K562 (cell line): ENCODE data around the gene P4HTM. TPM values are rescaled to one million over a fixed set of nuclear protein-coding genes. Genes with fewer than 3 reads are reported as not detected.

ENCODE experiments used
- CREBBP ChIP-seq: IDR thresholded peaks from one replicate; pipeline ENCODE4 v1.6.1; 2012; ENCODE audit warnings: low read depth, mild to moderate bottlenecking, control low read depth, inconsistent platforms, low read length
- KAT2B ChIP-seq: IDR thresholded peaks from one replicate; pipeline ENCODE4 v1.6.1; 2012; ENCODE audit warnings: low read depth, mild to moderate bottlenecking, control low read depth, inconsistent platforms, low read length, moderate library complexity
- PRPF4 ChIP-seq: fragments of 200-400 bp; formaldehyde crosslinking; IDR thresholded peaks from one replicate; pipeline ENCODE4 v1.6.1; 2017; ENCODE audit warnings: low read length, low read depth, mild to moderate bottlenecking; ENCODE audit not compliant: insufficient read depth, poor library complexity, severe bottlenecking
- TEAD1 ChIP-seq, 2 experiments: fragments of 450-650 bp in 1 of 2; sonication (generic) in 1 of 2; formaldehyde crosslinking; IDR thresholded peaks; 2 replicates each; pipeline versions ENCODE4 v1.4.0 to v1.8.0; 2020 to 2022; ENCODE audit warnings: mild to moderate bottlenecking in 2 of 2, missing genetic modification reagents in 1 of 2
- TRIM24 ChIP-seq, 2 experiments: fragments of 450-650 bp; IDR thresholded peaks; 2 replicates each; pipeline ENCODE4 v1.6.1; 2016
- ZNF217 ChIP-seq: sonication (generic); formaldehyde crosslinking; IDR thresholded peaks from 2 replicates; pipeline ENCODE4 v1.8.0; 2022; ENCODE audit warnings: mild to moderate bottlenecking, missing genetic modification reagents
- ZNF408 ChIP-seq: fragments of 250-450 bp; sonication (Bioruptor Pico); IDR thresholded peaks from 2 replicates; pipeline ENCODE4 v1.4.0; 2020; ENCODE audit warnings: low read depth, mild to moderate bottlenecking, moderate library complexity
- ZNF696 ChIP-seq: fragments of 250-450 bp; sonication (Bioruptor Pico); conservative IDR thresholded peaks from 2 replicates; pipeline ENCODE4 v1.4.0; 2020; ENCODE audit warnings: mild to moderate bottlenecking, moderate library complexity
- polyA plus RNA-seq, 8 experiments: library from polyadenylated mRNA; depleted of rRNA in 4 of 8; stranded (reverse) in 5 of 8; unstranded in 3 of 8; fragments of >200 nt; fragmentation: Nextera tagmentation in 2 of 8; fragmentation: Illumina TruSeq in 1 of 8; extraction: Ambion mirVana in 2 of 8; extraction: Trizol in 1 of 8; gene quantifications; 2 replicates each; pipeline versions ENCODE4 v1.2.1 to v1.2.3, GENCODE V29; 2011 to 2014; ENCODE audit warnings: inconsistent platforms in 1 of 8, missing spikeins in 1 of 8
- total RNA-seq, 7 experiments: library from RNA; depleted of rRNA in 6 of 7; stranded (reverse); fragments of >200 nt in 6 of 7; fragmentation: Illumina TruSeq in 2 of 7; extraction: Trizol in 2 of 7; gene quantifications; 2 replicates each; pipeline versions ENCODE4 v1.2.1 to v1.2.3, GENCODE V29; 2011 to 2021; ENCODE audit warnings: low replicate concordance in 1 of 7
- TF ChIP-seq, protein P1 (sequence below): sonication (generic); formaldehyde crosslinking; IDR thresholded peaks from 2 replicates; pipeline ENCODE4 v1.8.0; 2023; ENCODE audit warnings: mild to moderate bottlenecking, missing genetic modification reagents
- TF ChIP-seq, protein P2 (sequence below): sonication (generic); formaldehyde crosslinking; IDR thresholded peaks from 2 replicates; pipeline ENCODE4 v1.8.1; 2023; ENCODE audit warnings: mild to moderate bottlenecking, missing genetic modification reagents, moderate library complexity
- TF ChIP-seq, protein P3 (sequence below): sonication (generic); formaldehyde crosslinking; IDR thresholded peaks from 2 replicates; pipeline ENCODE4 v1.8.0; 2022; ENCODE audit warnings: missing genetic modification reagents, mild to moderate bottlenecking, borderline replicate concordance
- TF ChIP-seq, protein P4 (sequence below): fragments of 250-450 bp; sonication (Bioruptor Pico); IDR thresholded peaks from 2 replicates; pipeline ENCODE4 v1.5.0; 2022; ENCODE audit warnings: mild to moderate bottlenecking
- TF ChIP-seq, protein P5 (sequence below), 3 experiments: fragments of 200-800 bp in 1 of 3; sonication (Bioruptor generic) in 1 of 3; sonication (generic) in 1 of 3; formaldehyde crosslinking in 1 of 3; IDR thresholded peaks; 2 replicates each; pipeline versions ENCODE4 v1.6.1 to v1.8.0; 2016 to 2022; ENCODE audit warnings: mild to moderate bottlenecking in 2 of 3, missing compliant biosample characterization in 2 of 3, missing genetic modification characterization in 2 of 3, missing genetic modification reagents in 1 of 3
- TF ChIP-seq, protein P6 (sequence below): fragments of 250-450 bp; sonication (Bioruptor Pico); IDR thresholded peaks from 2 replicates; pipeline ENCODE4 v1.5.0; 2020; ENCODE audit warnings: mild to moderate bottlenecking, borderline replicate concordance

The P4HTM gene
- total and polyA plus RNA-seq, 9 of the 15 experiments (the other 6 are each of a cell fraction or from before 2014, with no cell fraction given) = 0.09 to 0.66 (median 0.25) TPM; not detected in 2

DNA sequence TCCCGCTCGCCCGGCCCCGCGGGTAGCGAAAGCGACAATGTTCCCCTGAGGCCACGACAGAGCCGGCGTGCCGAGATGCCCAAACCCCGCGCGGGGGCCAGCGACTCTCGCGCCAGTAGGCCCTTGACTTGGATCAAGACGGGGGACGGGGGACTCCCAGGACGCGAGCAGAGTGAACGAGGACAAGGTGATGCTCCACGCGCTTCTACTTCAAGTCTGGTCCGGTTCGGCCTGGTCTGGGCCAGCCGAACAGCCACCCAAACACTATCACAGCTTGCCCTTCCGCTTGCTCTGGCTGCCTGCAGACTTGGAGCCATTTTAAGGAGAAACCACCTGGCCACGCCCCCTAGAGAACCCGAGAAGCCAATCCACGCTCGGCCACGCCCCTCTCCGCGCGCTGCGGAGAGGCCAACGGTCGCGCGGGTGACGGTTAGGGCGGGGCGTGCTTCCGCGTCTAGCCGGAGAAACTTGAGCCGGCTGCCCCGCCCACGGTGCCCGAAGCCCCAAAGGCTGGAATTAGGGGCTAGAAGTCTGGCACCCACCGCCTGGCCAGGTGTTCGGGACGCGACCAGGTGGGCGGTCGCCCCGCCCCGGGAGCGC, 31.3 kb downstream of the P4HTM start (continued):
- TF ChIP-seq ZNF696 = no peak
- TF ChIP-seq ZNF217 = no peak
- TF ChIP-seq TEAD1 (CRISPR knock-in tag; IDR thresholded peaks at IDR 0.05) = no peak
- TF ChIP-seq TRIM24 (IDR thresholded peaks at IDR 0.05) = no peak
- TF ChIP-seq, protein P1, sequence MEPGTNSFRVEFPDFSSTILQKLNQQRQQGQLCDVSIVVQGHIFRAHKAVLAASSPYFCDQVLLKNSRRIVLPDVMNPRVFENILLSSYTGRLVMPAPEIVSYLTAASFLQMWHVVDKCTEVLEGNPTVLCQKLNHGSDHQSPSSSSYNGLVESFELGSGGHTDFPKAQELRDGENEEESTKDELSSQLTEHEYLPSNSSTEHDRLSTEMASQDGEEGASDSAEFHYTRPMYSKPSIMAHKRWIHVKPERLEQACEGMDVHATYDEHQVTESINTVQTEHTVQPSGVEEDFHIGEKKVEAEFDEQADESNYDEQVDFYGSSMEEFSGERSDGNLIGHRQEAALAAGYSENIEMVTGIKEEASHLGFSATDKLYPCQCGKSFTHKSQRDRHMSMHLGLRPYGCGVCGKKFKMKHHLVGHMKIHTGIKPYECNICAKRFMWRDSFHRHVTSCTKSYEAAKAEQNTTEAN (CRISPR knock-in tag) = no peak
- no peak for TF ChIP-seq CREBBP
- TF ChIP-seq, protein P2, sequence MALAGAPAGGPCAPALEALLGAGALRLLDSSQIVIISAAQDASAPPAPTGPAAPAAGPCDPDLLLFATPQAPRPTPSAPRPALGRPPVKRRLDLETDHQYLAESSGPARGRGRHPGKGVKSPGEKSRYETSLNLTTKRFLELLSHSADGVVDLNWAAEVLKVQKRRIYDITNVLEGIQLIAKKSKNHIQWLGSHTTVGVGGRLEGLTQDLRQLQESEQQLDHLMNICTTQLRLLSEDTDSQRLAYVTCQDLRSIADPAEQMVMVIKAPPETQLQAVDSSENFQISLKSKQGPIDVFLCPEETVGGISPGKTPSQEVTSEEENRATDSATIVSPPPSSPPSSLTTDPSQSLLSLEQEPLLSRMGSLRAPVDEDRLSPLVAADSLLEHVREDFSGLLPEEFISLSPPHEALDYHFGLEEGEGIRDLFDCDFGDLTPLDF (CRISPR knock-in tag) = no peak
- no peak for TF ChIP-seq KAT2B
- TF ChIP-seq, protein P3, sequence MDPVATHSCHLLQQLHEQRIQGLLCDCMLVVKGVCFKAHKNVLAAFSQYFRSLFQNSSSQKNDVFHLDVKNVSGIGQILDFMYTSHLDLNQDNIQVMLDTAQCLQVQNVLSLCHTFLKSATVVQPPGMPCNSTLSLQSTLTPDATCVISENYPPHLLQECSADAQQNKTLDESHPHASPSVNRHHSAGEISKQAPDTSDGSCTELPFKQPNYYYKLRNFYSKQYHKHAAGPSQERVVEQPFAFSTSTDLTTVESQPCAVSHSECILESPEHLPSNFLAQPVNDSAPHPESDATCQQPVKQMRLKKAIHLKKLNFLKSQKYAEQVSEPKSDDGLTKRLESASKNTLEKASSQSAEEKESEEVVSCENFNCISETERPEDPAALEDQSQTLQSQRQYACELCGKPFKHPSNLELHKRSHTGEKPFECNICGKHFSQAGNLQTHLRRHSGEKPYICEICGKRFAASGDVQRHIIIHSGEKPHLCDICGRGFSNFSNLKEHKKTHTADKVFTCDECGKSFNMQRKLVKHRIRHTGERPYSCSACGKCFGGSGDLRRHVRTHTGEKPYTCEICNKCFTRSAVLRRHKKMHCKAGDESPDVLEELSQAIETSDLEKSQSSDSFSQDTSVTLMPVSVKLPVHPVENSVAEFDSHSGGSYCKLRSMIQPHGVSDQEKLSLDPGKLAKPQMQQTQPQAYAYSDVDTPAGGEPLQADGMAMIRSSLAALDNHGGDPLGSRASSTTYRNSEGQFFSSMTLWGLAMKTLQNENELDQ = peak; percentile 57; the same call in 1 of the 2 replicates
- TF ChIP-seq PRPF4 = peak; percentile 10
- TF ChIP-seq, protein P4, sequence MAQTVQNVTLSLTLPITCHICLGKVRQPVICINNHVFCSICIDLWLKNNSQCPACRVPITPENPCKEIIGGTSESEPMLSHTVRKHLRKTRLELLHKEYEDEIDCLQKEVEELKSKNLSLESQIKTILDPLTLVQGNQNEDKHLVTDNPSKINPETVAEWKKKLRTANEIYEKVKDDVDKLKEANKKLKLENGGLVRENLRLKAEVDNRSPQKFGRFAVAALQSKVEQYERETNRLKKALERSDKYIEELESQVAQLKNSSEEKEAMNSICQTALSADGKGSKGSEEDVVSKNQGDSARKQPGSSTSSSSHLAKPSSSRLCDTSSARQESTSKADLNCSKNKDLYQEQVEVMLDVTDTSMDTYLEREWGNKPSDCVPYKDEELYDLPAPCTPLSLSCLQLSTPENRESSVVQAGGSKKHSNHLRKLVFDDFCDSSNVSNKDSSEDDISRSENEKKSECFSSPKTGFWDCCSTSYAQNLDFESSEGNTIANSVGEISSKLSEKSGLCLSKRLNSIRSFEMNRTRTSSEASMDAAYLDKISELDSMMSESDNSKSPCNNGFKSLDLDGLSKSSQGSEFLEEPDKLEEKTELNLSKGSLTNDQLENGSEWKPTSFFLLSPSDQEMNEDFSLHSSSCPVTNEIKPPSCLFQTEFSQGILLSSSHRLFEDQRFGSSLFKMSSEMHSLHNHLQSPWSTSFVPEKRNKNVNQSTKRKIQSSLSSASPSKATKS = no peak
- TF ChIP-seq, protein P5, sequence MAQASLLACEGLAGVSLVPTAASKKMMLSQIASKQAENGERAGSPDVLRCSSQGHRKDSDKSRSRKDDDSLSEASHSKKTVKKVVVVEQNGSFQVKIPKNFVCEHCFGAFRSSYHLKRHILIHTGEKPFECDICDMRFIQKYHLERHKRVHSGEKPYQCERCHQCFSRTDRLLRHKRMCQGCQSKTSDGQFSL (CRISPR knock-in tag; IDR thresholded peaks at IDR 0.05) = no peak
- TF ChIP-seq, protein P5 (tag; IDR thresholded peaks at IDR 0.05) = no peak
- no peak for TF ChIP-seq ZNF408
- TF ChIP-seq, protein P6, sequence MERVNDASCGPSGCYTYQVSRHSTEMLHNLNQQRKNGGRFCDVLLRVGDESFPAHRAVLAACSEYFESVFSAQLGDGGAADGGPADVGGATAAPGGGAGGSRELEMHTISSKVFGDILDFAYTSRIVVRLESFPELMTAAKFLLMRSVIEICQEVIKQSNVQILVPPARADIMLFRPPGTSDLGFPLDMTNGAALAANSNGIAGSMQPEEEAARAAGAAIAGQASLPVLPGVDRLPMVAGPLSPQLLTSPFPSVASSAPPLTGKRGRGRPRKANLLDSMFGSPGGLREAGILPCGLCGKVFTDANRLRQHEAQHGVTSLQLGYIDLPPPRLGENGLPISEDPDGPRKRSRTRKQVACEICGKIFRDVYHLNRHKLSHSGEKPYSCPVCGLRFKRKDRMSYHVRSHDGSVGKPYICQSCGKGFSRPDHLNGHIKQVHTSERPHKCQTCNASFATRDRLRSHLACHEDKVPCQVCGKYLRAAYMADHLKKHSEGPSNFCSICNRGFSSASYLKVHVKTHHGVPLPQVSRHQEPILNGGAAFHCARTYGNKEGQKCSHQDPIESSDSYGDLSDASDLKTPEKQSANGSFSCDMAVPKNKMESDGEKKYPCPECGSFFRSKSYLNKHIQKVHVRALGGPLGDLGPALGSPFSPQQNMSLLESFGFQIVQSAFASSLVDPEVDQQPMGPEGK (CRISPR knock-in tag) = no peak
